Activated CD8-positive, alpha-beta T cell treated with anti-CD3 and anti-CD28 coated beads for 36 hours (primary cell): ENCODE measurements around the gene CCDC28A. TPM values are rescaled to one million over a fixed set of nuclear protein-coding genes. Genes with fewer than 3 reads are reported as not detected.
A peak's percentile ranks its signal among the peaks of the same experiment; 100 is the strongest.

ENCODE experiments used
- ATAC-seq: fragments of 200-7000 bp; cut with Tn5 transposase; one replicate; pipeline ENCODE4 v1.10.0; 2021; ENCODE audit warnings: mild to moderate bottlenecking, moderate library complexity
- CTCF ChIA-PET: fragments of 350-600 bp; sonication (Branson Sonifier 250); formaldehyde crosslinking; loops from one replicate; lab custom pipeline; 2021; ENCODE audit warnings: antibody characterized with exemption; lab: Charles Lee
- POLR2A ChIA-PET: fragments of 350-600 bp; sonication (Branson Sonifier 250); formaldehyde crosslinking; loops from one replicate; lab custom pipeline; 2021; ENCODE audit warnings: antibody characterized with exemption; lab: Charles Lee
- DNase-seq: peaks from one replicate; pipeline ENCODE4 v3.0.0-alpha.2; 2020
- H3K27ac Mint-ChIP-seq: one replicate; pipeline ENCODE4 v1.8.0; 2021; ENCODE audit warnings: mild to moderate bottlenecking, mixed read lengths
- H3K27me3 Mint-ChIP-seq: one replicate; pipeline ENCODE4 v1.8.0; 2021; ENCODE audit warnings: mixed read lengths
- H3K36me3 Mint-ChIP-seq: one replicate; pipeline ENCODE4 v1.8.0; 2021; ENCODE audit warnings: low read depth, mixed read lengths
- H3K4me1 Mint-ChIP-seq: one replicate; pipeline ENCODE4 v1.8.0; 2021; ENCODE audit warnings: low read depth, mixed read lengths
- H3K4me3 Mint-ChIP-seq: one replicate; pipeline ENCODE4 v1.8.0; 2021; ENCODE audit warnings: mild to moderate bottlenecking, moderate library complexity, mixed read lengths
- H3K9me3 Mint-ChIP-seq: one replicate; pipeline ENCODE4 v1.8.0; 2021; ENCODE audit warnings: mixed read lengths
- intact Hi-C: fragments of 100-400 bp; cut with micrococcal nuclease; formaldehyde crosslinking; loops from one replicate; pipeline ENCODE4 v1.10.0; 2022
- total RNA-seq, 2 experiments: library from RNA; stranded (reverse); gene quantifications; one replicate each; pipeline ENCODE4 v1.2.3, GENCODE V29; 2021
- TF ChIP-seq, protein P1 (sequence below): fragments of 200-600 bp; IDR thresholded peaks from one replicate; pipeline ENCODE4 v1.8.0; 2022; ENCODE audit warnings: antibody characterized with exemption, mild to moderate bottlenecking

The CCDC28A gene
- total RNA-seq, 2 experiments from 2014 or later = 15.0 to 15.7 TPM

DNA sequence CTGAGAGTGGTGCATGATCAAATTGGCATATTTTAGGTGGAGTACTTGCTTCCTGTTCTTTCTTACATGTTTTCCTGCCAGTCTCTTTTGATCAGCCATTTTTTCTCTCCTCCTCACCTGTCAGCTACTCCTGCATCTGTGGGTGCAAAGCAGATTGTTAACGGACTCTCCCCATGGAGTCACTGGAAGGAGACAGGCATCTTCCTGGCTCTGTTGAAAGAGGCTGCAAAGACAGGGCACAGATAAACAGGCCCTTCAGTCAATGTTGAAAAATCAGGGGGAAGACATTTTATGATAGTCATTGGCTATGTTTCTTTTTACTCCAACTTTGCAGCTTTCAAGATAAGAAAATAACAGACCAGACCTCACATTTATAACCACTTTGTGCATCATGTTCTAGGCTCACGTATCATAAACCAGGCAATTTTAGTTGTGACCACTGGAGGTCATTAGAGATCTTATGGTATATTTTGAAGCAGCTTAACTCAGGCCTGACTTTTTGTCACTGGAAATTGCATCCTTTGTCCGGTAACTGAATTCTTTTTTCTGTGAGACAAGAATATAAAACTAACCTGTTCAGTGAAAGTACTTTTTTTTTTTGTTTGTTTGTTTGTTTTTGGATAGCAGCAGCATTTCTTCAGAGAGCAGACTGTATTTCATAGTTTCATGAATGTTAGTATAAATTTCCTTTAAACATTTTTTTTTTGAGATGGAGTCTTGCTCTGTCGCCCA lies 42.4 kb downstream of the CCDC28A start:
- no peaks in the 10 kb centered on the region for H3K9me3 Mint-ChIP-seq
- ATAC-seq = peak; percentile 61
- DNase-seq = no peak
- peaks cover 4% of the 10 kb centered on the region for H3K27me3 Mint-ChIP-seq
- TF ChIP-seq, protein P1, sequence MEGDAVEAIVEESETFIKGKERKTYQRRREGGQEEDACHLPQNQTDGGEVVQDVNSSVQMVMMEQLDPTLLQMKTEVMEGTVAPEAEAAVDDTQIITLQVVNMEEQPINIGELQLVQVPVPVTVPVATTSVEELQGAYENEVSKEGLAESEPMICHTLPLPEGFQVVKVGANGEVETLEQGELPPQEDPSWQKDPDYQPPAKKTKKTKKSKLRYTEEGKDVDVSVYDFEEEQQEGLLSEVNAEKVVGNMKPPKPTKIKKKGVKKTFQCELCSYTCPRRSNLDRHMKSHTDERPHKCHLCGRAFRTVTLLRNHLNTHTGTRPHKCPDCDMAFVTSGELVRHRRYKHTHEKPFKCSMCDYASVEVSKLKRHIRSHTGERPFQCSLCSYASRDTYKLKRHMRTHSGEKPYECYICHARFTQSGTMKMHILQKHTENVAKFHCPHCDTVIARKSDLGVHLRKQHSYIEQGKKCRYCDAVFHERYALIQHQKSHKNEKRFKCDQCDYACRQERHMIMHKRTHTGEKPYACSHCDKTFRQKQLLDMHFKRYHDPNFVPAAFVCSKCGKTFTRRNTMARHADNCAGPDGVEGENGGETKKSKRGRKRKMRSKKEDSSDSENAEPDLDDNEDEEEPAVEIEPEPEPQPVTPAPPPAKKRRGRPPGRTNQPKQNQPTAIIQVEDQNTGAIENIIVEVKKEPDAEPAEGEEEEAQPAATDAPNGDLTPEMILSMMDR = peak; percentile 75
- ChIA-PET CTCF (interaction anchor here (0.7 to 3.7 kb wide), 31 partner anchors 9 to 558 kb away, joined by 3 to 21 read pairs (median 4); partner anchors contain the start of gene CITED2), POLR2A (interaction anchor here (0.7 kb wide), 1 partner anchor 64 kb away, joined by 3 read pairs; no protein-coding TSS in a partner anchor)
- intact Hi-C loops = loop anchor here (1.0 to 10.0 kb wide), 3 partner anchors 171 to 548 kb away; partner anchors contain the start of gene REPS1
- peaks cover 29% of the 10 kb centered on the region for H3K4me1 Mint-ChIP-seq
- H3K27ac Mint-ChIP-seq = peak overlapping the region; percentile 83
- H3K4me3 Mint-ChIP-seq = no peak overlapping the region
- no peaks in the 10 kb centered on the region for H3K36me3 Mint-ChIP-seq

DNA sequence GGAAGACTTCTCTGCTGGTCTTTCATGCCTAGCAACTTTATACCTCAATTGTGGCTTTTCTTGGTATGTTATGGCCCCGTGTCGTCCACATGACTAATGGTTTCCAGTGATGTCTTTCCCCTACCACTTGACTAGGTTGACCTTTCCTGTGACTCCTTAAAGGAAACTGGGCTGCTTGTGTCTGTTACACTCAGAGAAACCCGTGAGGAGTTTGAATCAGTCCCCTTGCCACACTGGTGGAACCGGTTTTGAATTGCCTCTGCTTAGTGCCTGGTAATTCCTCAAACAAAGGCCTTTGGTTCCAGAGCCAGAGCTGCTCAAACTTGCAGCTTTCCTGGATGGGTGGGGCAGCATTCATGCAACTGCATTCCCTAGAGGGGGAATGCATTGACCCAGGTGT lies 44.2 kb downstream of the CCDC28A start:
- Mint-ChIP-seq H3K27me3 (peaks cover 1% of the 10 kb centered on the region), H3K9me3 (no peaks in the 10 kb centered on the region), H3K36me3 (no peaks in the 10 kb centered on the region), H3K27ac (peak overlapping the region; percentile 83), H3K4me3 (peak overlapping the region; percentile 20), H3K4me1 (peaks cover 29% of the 10 kb centered on the region)
- intact Hi-C loops = loop anchor here (5.0 to 10.0 kb wide), 2 partner anchors 170 to 297 kb away; partner anchors contain the start of gene REPS1
- ATAC-seq = peak; percentile 86
- POLR2A ChIA-PET = interaction anchor here (1.3 kb wide), 1 partner anchor 170 kb away, joined by 3 read pairs; no protein-coding TSS in a partner anchor
- CTCF ChIA-PET = interaction anchor here (1.0 to 1.4 kb wide), 2 partner anchors 19 to 552 kb away, joined by 3 to 4 read pairs; no protein-coding TSS in a partner anchor
- TF ChIP-seq, protein P1 = no peak
- DNase-seq = peak; percentile 64

DNA sequence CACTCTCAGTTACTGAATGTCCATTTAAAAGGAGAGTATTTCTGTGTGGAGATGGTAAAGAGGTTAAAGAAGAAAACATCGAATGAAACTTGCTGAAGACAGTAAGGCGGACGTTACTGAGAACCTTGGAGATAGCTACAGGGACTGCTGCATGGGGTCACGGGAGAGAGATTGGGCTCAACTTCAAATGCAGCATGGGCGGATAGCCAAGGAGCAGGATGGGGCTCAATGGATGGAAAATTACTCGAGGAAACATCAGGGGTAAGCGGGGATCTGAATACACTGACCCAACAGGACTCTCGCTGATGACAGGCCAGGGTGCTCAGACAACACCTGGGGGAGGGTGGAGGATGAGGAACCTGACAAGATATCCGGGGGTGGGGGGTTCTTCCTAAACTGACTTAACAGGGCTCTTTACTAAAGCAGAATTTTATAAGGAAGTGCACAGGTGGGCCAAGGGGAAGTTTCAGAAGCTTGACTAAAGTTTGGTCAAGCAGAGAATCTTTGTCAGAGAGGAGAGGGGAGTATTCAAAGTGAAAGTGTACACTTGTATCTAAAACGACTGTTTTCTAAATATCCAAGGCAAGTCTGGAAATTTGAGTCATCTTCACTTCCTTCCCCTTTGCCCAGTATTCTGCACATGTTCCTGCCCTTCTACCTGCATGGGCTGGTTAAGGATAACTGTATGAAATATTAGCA lies 45.1 kb downstream of the CCDC28A start:
- intact Hi-C loops = loop anchor here (5.0 to 10.0 kb wide), 2 partner anchors 169 to 296 kb away; partner anchors contain the start of gene REPS1
- H3K4me1 Mint-ChIP-seq = peaks cover 29% of the 10 kb centered on the region
- H3K27me3 Mint-ChIP-seq = peaks cover 1% of the 10 kb centered on the region
- ATAC-seq (peak; percentile 49), DNase-seq (peak; percentile 50)
- TF ChIP-seq, protein P1 = no peak
- H3K27ac Mint-ChIP-seq = peak overlapping the region; percentile 83
- ChIA-PET CTCF (no interaction called here), POLR2A (interaction anchor here (0.5 to 1.3 kb wide), 3 partner anchors 12 to 169 kb away, joined by 3 to 4 read pairs (median 3); no protein-coding TSS in a partner anchor)
- no peaks in the 10 kb centered on the region for H3K9me3 Mint-ChIP-seq
- peak overlapping the region; percentile 7 for H3K4me3 Mint-ChIP-seq
- H3K36me3 Mint-ChIP-seq = no peaks in the 10 kb centered on the region

DNA sequence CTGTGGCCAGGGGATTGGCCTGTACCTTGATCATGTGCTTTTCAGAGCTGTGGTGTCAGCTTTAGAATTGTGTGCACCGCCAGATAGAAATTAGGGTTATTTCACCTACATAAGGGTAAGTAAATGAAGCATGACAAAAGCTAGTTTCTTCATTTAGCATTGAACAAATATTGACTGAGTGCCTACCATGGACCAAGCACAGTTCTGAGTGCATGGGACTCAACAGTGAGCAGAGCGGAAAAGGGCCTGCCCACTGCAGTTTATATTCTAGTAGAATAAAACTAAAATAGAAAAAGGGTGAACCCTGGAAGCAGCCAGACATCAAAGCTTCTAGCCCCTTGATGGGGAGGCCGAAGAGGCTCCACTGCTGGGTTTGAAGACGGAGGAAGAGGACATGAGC lies 48.0 kb downstream of the CCDC28A start:
- TF ChIP-seq, protein P1 = no peak
- CTCF ChIA-PET = no interaction called here
- ATAC-seq (no peak), DNase-seq (no peak)
- intact Hi-C loops = no loop called here
- Mint-ChIP-seq H3K4me3 (no peak overlapping the region), H3K27me3 (no peaks in the 10 kb centered on the region), H3K9me3 (no peaks in the 10 kb centered on the region), H3K36me3 (no peaks in the 10 kb centered on the region), H3K27ac (peak overlapping the region; percentile 10), H3K4me1 (peaks cover 30% of the 10 kb centered on the region)
- POLR2A ChIA-PET = no interaction called here
